Neural cell (in vitro differentiated cells): Measurements from ENCODE around the gene ARMC2.

ENCODE experiments used
- EP300 ChIP-seq: fragments of 450-650 bp; conservative IDR thresholded peaks from 2 replicates; pipeline ENCODE4 v1.6.1; 2014; ENCODE audit warnings: antibody characterized with exemption, mild to moderate bottlenecking, moderate library complexity; ENCODE audit not compliant: poor library complexity, severe bottlenecking
- POLR2AphosphoS5 ChIP-seq: IDR thresholded peaks from 2 replicates; pipeline ENCODE4 v1.6.1; 2012
- TF ChIP-seq, protein P1 (sequence below): fragments of 450-650 bp; IDR thresholded peaks from 2 replicates; pipeline ENCODE4 v1.5.1; 2014; ENCODE audit warnings: antibody characterized with exemption, mild to moderate bottlenecking, moderate library complexity; ENCODE audit not compliant: poor library complexity, severe bottlenecking
- TF ChIP-seq, protein P2 (sequence below): IDR thresholded peaks from 2 replicates; pipeline ENCODE4 v1.6.1; 2012; ENCODE audit warnings: borderline replicate concordance

DNA sequence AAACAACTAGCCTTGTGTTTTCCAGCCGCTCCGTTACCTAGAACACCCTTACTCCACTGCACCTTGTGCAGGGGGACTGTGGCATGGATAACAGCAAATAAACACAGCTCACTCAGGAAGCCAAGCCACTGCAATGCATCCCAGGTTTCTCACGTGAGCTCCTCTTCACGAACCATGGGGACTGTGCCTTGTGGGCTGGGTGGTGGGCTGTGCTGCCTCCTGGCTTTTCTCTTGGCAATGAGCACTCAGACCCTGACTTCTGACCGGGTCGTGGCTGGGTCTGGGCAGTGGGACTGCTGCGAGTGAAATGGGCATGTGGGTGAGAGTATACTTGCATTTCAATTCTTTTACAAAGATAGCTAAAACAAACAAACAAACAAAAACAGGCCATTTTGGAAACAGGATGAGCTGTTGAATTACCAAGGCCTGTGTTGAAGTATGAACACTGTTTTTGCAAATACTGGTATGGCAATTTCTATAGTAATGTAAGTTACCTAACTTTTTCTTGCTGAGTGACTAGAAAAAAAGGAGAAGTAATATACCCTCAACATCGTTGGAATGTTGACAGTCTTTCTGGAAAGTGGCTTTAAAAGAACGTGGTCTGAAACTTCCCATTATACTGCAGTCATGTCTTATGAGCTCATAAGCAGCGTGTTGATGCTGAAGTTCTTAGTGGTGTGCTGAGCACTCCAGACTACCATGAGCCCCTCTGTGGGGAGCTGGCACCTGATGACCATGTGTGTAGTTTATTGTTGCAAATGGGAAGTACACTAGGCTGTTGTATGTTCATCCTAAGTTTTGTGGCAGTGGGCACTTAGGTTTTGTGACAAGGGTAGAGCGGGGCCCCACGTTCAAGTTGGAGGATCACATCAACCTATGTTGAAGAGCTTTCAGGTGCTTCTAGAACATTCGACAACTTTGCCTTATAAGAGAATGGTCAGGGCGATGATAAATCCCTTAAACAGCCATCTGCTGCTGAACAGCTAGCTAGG is 120.4 kb downstream of the ARMC2 start:
- TF ChIP-seq, protein P1, sequence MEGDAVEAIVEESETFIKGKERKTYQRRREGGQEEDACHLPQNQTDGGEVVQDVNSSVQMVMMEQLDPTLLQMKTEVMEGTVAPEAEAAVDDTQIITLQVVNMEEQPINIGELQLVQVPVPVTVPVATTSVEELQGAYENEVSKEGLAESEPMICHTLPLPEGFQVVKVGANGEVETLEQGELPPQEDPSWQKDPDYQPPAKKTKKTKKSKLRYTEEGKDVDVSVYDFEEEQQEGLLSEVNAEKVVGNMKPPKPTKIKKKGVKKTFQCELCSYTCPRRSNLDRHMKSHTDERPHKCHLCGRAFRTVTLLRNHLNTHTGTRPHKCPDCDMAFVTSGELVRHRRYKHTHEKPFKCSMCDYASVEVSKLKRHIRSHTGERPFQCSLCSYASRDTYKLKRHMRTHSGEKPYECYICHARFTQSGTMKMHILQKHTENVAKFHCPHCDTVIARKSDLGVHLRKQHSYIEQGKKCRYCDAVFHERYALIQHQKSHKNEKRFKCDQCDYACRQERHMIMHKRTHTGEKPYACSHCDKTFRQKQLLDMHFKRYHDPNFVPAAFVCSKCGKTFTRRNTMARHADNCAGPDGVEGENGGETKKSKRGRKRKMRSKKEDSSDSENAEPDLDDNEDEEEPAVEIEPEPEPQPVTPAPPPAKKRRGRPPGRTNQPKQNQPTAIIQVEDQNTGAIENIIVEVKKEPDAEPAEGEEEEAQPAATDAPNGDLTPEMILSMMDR: no peak
- TF ChIP-seq POLR2AphosphoS5 (no peak), EP300 (no peak)
- TF ChIP-seq, protein P2, sequence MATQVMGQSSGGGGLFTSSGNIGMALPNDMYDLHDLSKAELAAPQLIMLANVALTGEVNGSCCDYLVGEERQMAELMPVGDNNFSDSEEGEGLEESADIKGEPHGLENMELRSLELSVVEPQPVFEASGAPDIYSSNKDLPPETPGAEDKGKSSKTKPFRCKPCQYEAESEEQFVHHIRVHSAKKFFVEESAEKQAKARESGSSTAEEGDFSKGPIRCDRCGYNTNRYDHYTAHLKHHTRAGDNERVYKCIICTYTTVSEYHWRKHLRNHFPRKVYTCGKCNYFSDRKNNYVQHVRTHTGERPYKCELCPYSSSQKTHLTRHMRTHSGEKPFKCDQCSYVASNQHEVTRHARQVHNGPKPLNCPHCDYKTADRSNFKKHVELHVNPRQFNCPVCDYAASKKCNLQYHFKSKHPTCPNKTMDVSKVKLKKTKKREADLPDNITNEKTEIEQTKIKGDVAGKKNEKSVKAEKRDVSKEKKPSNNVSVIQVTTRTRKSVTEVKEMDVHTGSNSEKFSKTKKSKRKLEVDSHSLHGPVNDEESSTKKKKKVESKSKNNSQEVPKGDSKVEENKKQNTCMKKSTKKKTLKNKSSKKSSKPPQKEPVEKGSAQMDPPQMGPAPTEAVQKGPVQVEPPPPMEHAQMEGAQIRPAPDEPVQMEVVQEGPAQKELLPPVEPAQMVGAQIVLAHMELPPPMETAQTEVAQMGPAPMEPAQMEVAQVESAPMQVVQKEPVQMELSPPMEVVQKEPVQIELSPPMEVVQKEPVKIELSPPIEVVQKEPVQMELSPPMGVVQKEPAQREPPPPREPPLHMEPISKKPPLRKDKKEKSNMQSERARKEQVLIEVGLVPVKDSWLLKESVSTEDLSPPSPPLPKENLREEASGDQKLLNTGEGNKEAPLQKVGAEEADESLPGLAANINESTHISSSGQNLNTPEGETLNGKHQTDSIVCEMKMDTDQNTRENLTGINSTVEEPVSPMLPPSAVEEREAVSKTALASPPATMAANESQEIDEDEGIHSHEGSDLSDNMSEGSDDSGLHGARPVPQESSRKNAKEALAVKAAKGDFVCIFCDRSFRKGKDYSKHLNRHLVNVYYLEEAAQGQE: no peak
